Hematopoietic multipotent progenitor cell treated with erythropoietin and hydrocortisone succinate and interleukin-3 and kit ligand, for 4 days (in vitro differentiated cells): ENCODE measurements around the gene NT5C.
A peak's percentile ranks its signal among the peaks of the same experiment; 100 is the strongest.

ENCODE experiments used
- DNase-seq: peaks from one replicate; pipeline ENCODE4 v3.0.0-alpha.2; 2015

The NT5C gene

DNA sequence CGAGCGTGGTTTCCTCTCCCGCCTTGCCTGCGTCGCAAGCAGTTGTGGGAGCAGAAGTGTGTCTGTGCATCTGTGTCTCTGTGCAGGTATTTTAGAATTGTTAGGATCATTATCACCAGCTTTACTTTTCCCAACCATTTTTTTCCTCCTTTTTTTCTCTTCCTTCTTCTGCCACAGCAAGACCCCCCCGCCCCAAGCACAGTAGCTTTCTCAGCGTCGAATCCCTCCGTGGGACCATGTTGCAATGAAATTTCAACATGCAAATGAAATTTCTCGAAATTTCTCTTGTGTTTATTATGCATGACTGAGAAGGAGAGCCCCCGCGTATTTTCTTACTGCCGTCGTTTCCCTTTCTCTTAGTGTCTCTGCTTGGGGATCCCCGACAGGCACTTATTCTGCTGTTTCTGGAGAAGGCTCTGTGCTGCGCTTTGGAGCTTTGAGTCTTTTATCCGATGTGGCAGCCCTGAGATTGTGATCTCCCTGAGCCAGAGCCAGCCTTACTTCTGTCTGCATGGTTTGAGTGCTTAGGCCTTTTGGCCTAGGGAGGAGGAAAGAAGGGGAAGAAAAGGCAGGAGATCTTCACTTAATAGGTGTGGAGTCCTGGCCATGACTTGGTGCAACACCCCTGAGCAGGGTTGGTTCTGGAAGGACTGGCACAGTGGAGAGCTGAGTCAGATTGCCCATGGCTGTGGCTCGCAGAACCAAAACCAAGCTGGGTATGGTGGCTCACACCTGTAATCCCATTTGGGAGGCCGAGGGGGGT is 16.8 kb downstream of the NT5C start:
- DNase-seq = peak; percentile 41

GRCh38 chr17:75113798-75114551 is 17.6 kb downstream of the NT5C start:
- DNase-seq = peak; percentile 97

GRCh38 chr17:75111777-75112335 is 19.7 kb downstream of the NT5C start:
- DNase-seq = no peak

GRCh38 chr17:75110234-75110937 is 21.2 kb downstream of the NT5C start:
- peak; percentile 69 for DNase-seq

DNA sequence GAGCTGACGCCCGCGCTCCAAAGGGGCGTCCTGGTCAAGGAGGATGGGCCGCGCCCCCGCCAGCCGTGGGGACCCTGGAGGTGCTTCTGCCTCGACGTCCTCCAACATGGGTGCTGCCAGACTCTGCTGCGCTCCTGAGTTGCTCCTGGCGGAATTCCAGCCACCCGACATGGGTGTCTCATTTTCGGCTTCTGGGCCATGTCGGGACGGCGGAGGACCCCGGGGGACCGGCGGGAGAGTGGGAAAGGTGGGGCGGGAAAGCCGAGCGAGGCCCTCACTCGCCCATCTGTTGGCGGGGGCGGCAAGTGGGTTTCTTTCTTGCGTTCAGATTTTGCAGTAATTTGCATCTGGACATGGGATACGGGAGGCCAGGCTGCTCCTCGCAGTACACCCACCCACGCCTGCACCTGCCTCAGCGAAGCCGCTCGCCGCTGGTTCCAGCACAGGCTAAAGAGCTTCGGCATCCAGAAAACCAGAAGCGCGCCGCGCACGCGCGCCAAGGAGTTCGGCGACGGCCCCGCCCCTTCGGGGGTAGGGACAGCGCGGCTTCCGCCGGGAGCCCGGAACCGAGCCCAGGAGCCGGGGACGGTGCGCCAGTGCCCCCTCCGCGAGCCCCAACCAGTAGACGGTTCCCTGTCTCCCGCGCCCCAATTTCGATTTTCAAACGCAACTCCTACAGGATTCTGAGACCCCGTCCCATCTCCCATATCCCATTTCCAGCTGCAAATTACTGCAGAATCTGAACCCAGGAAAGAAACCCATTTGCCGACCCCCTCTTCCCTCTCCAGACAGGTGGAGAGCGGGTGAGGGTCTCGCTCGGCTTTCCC is 21.9 kb downstream of the NT5C start, which contains the start of gene ARMC7:
ARMC7 (plus strand) TSS at position 563 of the 827 bp plus-strand sequence. CDS start 320 bp downstream, outside the sequence.
- DNase-seq = peak; percentile 95

- peak; percentile 60 for DNase-seq
Observed at GRCh38 chr17:75109046-75109406, 22.5 kb downstream of the NT5C start.

DNA sequence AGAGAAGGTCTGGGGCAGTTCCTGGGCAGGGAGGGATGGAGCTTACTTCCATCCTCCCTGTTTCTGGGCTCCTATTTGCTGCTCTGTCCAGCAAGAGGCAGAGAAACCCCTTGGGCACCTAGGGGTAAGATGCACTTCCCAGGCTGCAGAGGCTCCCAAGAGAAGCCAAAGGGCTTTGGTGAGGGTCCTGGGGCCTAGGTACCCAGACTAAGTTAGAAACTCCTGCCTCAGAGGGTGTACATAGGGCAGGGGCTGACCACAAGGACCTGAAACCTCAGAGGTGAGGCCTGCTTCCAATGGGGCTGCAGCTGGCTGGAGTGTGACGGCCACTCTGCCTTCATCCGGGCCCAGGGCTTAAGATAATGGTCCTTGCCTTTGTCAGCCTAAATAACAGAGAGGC is 23.3 kb downstream of the NT5C start:
- DNase-seq = no peak

- DNase-seq = peak; percentile 68
Observed at GRCh38 chr17:75105126-75106080, 26.1 kb downstream of the NT5C start.

DNA sequence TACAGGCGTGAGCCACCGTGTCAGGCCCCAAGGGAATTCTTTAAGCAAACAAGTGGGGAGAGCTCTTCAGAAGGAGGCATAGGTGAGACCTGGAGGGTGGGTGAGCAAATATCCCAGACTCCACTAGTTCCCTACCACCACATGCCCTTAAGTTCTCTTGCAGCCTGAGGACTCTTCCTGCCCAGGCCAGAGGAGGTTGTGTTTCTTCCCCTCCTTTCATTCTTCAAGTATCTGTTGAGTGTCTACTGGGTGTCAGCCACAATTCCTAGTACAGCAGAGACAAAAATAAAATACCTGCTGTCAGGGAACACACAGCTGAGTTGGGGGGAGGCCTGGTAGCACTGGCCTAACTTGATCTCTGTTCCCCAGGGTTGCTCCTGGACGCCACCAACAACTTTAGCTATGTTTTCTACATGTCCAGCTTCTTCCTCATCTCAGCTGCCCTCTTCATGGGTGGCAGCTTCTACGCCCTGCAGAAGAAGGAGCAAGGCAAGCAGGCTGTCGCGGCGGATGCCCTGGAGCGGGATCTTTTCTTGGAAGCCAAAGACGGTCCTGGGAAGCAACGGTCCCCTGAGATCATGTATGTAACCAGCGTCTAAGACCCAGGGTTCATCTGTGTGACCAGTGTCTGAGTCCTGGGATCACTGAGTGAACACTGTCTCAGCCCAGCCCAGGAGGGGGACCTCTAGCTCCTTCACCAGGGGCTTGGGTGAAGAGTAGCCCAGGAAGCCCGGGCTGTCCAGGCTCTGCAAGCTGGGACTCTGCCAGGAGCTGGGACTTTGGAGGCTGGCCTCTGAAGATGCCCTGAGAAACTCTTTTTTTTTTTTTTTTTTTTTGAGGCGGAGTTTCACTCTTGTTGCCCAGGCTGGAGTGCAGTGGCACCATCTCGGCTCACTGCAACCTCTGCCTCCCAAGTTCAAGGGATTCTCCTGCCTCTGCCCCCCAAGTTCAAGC is 27.7 kb downstream of the NT5C start:
- no peak for DNase-seq

DNA sequence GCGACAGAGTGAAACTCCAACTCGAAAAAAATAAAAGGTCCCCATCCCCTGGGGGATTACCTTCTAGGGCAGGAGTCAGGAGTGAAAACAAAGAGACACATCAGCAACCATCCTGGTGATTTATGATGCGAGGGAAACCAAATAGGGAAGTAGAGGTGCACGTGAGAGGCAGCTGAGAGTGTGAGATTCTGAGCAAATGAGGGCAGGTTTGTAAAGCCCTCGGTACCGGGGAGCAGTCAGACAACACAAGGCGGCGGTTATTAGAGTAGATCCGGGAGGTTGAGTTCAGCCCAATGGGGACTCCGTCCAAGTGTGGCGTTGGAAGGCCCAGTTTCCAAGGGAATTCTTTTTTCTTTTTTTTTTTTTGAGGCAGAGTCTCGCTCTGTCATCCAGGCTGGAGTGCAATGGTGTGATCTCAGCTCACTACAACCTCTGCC is 29.1 kb downstream of the NT5C start:
- DNase-seq = peak; percentile 75

DNA sequence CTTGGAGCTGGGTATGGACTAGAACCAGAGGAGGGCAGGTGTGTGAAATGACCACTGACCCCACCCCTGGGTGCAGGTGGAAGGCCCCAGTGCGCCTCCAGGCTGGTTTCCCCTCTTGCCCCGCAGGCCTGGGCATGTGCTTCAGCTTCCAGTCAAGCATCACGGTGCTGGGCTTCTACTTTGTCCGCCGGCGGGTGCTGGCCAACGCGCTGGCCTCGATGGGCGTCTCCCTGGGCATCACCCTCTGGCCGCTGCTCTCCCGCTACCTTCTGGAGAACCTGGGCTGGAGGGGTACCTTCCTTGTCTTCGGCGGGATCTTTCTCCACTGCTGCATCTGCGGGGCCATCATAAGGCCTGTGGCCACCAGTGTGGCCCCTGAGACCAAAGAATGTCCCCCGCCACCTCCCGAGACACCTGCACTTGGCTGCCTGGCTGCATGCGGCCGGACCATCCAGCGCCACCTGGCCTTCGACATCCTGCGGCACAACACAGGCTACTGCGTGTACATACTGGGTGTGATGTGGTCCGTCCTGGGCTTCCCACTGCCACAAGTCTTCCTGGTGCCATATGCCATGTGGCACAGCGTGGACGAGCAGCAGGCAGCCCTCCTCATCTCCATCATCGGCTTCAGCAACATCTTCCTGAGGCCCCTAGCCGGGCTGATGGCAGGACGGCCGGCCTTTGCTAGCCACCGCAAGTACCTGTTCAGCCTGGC is 31.5 kb downstream of the NT5C start:
- DNase-seq = no peak

DNA sequence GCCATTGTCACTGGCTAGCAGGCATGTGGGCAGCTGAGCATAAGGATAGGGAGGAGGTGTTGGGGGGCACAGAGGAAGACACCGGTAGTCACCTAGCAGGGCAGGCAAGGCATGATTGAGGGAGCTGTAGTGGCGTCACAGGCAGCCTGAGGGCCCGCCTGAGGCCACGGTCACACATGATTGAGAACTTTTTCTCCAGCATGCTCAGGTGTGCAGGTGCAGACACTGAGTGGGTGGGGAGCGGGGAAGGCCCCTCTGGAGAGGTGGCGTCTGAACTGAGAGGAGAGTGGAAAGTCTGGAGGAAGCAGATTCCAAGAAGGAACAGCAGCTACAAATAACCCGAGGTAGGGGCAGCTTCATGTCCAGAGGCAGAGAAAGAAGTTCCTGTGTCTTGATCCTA is 32.7 kb downstream of the NT5C start:
- DNase-seq = no peak

DNA sequence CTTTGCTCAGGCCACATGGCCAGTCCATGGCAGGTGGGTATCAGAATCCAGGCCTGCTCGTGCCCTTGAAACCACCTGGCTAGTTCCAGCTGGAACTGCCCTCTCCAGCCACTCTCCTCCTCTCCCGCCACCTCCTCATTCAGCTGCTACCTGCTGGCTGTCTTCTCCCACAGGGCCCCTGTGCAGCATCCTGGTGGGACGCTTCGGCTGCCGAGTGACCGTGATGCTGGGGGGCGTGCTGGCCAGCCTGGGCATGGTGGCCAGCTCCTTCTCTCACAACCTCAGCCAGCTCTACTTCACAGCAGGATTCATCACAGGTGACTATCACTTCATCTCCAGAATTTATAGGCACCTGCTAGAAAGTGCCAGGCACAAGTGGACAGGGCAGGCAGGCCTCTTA is 33.7 kb downstream of the NT5C start:
- DNase-seq = no peak

GRCh38 chr17:75096082-75096625 is 35.4 kb downstream of the NT5C start:
- peak; percentile 97 for DNase-seq

DNA sequence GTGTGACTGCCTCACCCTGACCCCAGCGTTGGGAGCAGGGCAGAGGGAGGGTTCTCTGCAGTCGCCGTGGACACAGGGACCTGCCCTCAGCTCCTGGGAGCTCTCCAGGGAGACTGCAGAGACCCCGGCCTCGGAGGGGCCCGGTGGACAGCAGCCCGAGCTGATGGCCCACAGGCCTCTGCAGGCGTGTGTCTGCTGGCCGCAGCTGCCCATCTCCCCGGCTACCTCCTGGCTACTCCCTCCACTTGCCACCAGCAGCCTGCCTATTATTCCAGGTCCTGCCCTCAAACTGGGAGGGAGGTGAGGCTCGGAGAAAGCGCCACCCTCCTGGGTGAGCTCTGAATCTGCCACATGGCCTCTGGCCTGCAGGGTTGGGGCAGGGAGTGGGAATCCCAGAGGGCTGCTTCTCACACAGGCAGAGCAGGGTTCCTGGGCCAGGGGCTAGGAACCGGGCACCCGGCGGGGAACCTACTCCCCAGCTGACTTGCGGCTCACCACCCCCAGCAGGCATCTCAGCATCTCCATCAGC is 36.6 kb downstream of the NT5C start:
- DNase-seq = no peak

DNA sequence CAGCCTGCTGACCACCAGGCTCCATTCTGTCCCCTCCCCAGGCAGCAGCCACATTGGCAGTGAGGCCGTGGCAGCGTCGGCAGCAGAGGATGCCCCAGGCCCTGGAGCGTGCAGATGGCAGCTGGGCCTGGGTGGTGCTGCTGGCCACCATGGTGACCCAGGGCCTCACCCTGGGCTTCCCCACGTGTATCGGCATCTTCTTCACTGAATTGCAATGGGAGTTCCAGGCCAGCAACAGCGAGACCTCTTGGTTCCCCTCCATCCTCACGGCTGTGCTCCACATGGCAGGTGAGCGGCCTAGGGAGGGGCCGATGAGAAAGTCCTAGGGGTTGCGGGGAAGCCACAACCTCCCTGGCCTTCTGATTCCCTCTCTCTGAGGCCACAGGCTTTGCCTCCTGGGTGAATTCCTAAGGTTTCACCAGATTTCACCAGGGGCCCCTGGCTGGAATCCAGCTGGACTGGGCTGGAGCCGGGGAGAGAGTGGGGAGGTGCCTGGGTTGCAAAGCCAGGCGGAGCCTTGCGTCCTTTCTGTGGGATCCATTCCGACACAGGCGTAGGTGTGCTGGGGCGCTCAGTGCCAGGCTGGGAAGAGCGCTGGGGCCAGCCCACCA is 37.9 kb downstream of the NT5C start:
- no peak for DNase-seq

DNA sequence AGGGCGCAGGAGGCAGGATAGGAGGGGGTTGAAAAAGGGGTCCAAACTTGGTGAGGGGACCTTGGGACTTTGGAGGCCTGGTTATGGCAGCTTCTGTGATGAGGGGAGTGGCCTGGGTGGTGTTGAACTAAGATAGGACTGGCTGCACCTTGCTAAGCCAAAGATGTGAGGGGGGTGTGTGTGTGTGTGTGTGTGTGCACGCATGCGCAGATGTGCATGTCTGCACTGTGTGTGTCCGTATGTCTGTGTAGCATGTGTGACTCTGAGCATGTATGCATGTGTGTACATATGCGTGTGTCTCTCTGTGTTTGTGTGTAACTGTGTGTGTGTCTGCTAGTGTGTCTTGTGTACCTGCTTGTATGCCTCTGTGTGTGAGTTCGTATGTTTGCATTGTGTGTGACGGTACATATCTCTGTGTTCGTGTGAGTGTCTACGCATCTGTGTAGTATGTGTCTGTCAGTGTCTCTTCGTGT is 39.7 kb downstream of the NT5C start:
- DNase-seq = peak; percentile 49
